ENCODE results near the gene SPAG8.

SPAG8 gene

DNA sequence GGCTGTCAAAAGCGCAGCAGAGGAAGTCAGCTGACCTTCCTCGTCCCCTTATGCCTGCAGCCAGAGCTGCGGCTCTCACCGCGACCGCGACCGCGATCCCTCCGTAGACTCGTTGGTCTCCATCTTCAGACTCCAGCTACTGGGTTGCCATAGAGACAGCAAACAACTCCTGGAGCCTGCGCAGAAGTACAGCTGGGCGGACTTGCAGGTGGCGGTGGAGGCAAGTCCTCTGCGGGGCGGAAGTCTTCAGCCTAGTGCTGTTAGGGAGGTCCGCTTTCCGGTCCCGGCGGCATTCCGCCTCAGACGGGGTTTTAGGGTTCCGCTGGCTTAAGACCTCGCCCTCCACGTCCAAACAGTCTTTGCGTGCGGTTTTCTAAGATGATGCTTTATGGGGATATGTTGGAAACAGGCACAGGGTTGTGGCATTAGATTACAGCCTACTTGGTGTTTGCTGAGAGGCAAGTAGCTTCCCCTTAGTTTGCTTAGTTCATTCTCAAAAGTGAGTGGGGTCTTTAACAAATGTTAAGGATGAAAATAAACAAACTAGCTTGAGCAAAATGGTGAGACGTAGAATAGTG, at the start of gene SPAG8:
Gene SPAG8 (minus strand): TSS at position 238 of the 578 bp plus-strand sequence. CDS start 115 bp downstream, at position 123.
- peak; percentile 98 for DNase-seq

- DNase-seq, result peak; percentile 47
These were observed 49.3 kb upstream of the SPAG8 start for GRCh38 chr9:35861161-35861897.

GRCh38 chr9:35859990-35860339, 47.9 kb upstream of the SPAG8 start:
- DNase-seq, result no peak

GRCh38 chr9:35859310-35859989, 47.4 kb upstream of the SPAG8 start:
- peak; percentile 62 for DNase-seq

GRCh38 chr9:35858458-35858857, 46.4 kb upstream of the SPAG8 start:
- DNase-seq, result no peak

DNA sequence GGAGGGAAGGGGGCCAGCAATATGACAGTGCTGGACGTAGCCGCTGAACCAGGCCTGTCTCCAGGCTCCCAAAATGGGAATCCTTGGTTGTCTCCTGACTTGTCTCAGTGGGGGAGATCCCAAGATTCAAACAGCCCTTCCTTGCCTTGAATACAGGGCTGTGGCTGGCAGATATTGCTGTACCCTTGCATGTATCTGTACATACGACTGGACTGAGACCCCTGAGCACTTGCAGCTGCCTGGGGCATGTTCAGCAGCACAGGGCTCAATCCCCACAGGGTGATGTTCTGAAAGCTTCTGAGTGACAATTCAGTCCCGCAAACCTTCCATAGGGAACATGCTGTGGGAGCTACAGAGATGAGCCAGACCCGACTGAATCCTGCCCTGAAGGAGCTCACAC, 44.8 kb upstream of the SPAG8 start:
- peak; percentile 34 for DNase-seq

- DNase-seq, result no peak
These were observed 44.1 kb upstream of the SPAG8 start for GRCh38 chr9:35856206-35856605.

GRCh38 chr9:35854091-35854762, 42.2 kb upstream of the SPAG8 start:
- no peak for DNase-seq

GRCh38 chr9:35852876-35853865, 41.1 kb upstream of the SPAG8 start:
- DNase-seq, result peak; percentile 36

DNA sequence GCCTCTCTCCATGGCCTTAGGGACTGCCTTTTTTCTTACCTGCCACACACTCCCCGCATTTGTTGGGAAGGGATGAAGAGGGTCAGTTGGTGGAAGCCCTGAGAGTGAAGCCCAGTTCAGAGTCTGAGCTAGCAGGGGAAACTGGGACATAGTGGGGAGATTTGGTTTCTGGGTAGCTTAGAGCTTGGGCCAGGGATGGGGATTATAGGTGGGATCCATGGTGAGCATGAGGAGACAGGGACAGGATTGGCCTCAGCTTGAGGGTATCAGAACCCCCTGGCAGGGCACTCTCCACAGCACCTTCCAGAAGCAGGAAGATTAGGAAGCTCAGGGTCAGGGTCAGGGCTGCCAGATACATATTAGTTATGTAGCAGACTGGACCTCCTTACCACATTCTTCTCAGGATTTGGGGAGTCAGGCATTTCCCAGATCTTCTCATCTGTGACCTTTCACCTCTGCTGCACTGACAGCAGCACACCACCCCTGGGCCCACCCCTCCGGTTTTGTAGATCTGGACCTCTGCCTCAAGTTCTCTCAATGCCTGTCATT, 40.3 kb upstream of the SPAG8 start:
- no peak for DNase-seq

GRCh38 chr9:35847792-35848572, 35.9 kb upstream of the SPAG8 start:
- DNase-seq, result peak; percentile 53

GRCh38 chr9:35845824-35846771, 34.0 kb upstream of the SPAG8 start:
- DNase-seq, result no peak

DNA sequence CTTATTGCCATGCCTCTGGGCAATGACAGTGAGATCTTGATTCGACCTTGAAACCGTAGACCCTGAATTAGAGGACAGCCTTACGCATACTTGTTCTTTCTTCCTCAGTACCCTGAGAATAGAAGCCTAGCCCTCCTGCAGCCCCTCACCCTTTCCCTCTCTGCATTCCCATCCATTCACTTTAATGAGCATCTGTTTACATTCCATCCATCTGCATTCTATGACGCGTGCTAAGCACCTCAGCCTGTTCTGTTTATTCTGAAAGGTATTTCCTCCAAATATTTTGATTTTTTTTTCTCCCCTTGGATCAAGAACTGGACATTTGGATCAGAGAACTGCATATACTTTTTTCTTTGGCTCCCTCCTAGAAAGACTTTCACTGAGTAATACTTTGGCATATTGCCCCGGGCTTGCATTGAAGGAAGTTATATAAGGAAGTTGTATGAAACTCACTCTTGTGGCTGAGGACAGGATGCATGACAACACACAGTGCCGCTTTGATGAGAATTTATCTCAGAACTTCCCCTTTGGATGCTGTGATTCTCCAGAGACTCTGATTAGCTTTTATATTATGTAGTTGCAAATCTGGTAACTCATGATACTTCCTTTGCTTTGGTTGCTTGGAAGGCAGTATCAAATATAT, 32.7 kb upstream of the SPAG8 start:
- DNase-seq, result no peak

DNA sequence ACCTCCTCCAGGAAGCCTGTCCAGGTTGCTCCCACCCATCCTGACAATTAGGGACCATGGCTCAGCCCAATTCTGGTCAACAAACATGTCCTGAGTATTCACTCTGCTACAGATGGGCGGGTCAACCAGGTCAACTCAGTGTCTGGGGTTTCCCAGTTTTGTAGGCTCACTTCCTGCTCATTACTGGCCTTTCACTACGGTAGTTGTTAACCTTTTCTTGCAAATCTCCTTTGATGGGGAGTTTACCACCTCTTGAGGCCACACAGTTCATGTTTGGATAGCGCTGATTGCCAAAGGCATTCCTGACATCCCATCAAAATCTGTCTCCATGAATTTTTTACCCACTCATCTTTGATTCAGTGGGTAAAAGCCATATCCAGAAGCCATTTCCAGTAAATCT, 30.7 kb upstream of the SPAG8 start:
- DNase-seq, result no peak

DNA sequence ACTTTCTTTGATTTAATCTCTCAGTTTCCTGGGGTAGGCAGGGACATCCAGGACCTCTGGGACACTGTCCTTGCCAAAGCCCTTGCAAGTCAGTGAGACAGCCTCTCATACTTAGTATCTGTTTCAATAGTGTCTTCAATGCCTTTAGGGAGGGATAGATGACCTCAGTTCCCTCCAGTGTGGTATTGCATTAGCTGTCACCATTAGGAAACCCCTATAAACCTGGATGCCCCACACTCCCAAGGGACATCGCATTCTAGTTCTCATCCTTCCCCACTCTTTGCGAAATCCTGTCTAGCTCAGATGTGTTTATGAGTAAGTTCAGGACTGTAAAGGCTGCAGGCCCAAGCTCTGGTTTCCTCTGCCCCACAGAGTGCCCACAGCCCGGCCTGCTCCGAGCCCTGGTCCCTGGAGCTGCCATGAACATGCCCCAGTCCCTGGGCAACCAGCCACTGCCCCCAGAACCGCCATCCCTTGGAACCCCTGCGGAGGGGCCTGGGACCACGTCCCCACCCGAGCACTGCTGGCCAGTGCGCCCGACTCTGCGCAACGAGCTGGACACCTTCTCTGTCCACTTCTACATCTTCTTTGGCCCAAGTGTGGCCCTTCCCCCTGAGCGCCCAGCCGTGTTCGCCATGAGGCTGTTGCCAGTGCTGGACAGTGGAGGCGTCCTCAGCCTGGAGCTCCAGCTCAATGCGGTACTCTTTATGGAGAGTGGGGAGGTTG, 30.1 kb upstream of the SPAG8 start:
- no peak for DNase-seq

GRCh38 chr9:35841645-35841900, 29.5 kb upstream of the SPAG8 start:
- DNase-seq, result no peak

GRCh38 chr9:35840881-35841644, 29.0 kb upstream of the SPAG8 start:
- DNase-seq, result no peak

- no peak for DNase-seq
These were observed 27.9 kb upstream of the SPAG8 start for GRCh38 chr9:35839926-35840325.
